NCI-H526 treated with DMSO at 0.1 percent for 48 hours (cell line): ENCODE results near the gene PFKFB3.

ENCODE experiments used
- DNase-seq: peaks from one replicate; lab custom pipeline; 2025; lab: John Stamatoyannopoulos, UW

PFKFB3 gene

DNA sequence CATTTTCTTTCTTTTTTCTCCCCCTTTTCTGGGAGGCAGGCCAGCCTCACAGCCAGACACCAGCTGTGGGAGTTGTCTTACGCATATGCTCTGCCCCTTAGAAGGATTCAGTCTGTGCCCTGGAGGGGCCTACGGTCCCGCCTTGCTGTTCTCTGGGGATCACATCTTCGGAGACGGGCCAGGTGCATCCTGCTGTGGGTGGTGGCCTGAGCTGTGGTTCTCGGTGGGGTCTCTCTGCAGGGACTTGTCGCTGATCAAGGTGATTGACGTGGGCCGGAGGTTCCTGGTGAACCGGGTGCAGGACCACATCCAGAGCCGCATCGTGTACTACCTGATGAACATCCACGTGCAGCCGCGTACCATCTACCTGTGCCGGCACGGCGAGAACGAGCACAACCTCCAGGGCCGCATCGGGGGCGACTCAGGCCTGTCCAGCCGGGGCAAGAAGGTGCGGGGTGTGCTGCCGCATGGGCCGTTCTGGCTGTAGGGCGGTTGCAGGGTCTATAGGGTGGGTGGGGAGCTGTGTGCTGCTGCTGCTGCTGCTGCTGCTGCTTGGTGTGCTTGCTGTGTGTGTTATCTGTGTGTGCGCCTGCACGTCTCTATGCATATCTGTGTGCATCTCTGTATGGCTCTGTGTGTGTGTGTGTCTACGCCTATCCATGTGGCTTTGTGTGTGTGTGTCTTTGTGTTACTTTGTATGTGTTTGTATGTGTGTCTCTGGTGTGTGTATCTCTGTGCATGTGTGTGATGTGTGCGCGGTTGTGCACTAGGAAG is 17.9 kb downstream of the PFKFB3 start:
- no peak for DNase-seq

DNA sequence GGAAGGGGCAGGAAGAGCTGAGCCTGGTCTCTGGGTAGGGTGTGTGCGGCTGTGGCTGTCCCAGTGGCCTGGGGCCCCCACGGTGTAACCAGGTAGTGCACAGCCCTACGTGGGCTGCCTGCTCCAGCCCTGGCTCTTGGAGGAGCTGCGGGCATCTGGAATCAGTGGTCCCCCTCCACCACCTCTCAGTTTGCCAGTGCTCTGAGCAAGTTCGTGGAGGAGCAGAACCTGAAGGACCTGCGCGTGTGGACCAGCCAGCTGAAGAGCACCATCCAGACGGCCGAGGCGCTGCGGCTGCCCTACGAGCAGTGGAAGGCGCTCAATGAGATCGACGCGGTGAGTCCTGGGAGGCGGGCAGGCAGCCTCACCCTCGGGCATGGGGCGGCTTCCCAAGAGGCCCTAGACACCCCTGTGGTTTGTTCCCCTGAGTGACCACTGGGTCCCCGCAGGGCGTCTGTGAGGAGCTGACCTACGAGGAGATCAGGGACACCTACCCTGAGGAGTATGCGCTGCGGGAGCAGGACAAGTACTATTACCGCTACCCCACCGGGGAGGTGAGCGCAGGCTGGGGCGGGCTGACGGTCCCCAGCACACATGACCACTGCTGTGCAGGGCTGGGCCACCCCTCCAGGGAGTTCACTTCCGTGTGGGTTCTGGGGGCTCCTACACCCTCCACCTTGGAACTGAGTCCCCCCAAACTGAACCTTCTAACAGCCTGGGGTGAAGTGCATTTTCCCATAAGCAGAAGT is 18.6 kb downstream of the PFKFB3 start:
- DNase-seq, result no peak

GRCh38 chr10:6221971-6222751 is 19.4 kb downstream of the PFKFB3 start:
- no peak for DNase-seq

- DNase-seq, result no peak
Measured at GRCh38 chr10:6222755-6223154, 20.0 kb downstream of the PFKFB3 start.

GRCh38 chr10:6223981-6224380 is 21.2 kb downstream of the PFKFB3 start:
- DNase-seq, result no peak

DNA sequence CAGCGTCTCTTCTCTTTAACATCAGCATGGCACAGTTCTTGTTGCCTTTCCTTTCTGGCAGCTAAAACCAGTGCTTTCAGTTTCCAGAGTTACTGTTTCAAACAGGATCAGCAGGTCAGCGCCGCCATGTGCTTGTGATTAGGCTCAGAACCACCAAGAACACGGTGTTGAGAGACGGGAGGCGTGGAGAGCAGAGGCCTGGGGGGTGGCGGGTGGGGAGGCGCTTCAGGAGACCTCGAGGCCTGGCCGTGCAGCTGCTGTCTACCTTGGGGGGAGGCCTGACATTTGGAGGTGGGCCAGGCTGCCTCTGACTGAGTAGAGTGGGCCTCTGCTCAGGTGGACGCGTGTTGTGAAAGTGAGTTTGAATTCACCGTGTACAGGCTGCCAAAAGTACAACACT is 22.0 kb downstream of the PFKFB3 start:
- no peak for DNase-seq

DNA sequence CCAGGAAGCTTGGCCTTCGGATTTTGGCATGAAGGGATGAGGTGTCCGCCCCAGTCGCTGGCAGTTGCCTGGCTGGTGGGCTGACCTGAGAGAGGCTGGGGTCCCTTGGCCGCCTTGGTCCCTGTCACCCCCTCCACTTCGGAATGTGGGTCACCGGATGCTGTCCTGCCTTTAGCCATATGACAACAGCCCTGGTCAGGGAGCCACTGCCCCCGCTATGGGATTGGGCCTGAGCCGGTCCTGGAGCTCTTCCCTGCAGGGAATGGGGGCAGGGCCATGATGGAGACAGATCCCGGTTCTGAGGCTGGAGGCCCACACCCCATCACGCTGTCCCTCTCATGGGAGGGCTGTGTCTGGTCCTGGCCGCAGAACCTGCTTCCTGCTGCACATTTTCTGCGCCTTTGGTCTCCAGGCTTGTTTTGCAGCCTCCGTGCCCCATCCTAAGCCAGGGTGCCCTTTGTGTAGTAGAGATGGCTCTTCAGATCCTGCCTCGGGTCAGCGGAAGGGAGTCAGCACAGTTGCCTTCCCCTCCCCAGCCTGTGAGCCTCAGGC is 22.6 kb downstream of the PFKFB3 start:
- DNase-seq, result no peak

DNA sequence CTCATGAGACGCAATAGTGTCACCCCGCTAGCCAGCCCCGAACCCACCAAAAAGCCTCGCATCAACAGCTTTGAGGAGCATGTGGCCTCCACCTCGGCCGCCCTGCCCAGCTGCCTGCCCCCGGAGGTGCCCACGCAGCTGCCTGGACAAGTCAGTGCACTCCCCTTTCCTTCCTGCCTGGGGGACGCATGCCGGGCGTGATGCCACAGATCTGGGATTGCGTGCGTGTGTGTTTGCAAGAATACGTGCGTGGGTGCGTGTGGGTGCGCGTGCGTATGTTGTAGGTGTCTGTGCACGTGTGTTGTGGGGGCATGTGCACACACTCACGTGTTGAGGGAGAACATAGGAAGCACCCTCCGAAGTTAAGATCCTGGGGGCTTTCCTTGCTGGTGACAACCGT is 23.5 kb downstream of the PFKFB3 start:
- no peak for DNase-seq

- no peak for DNase-seq
Measured at GRCh38 chr10:6227346-6227745, 24.6 kb downstream of the PFKFB3 start.

GRCh38 chr10:6228010-6228511 is 25.3 kb downstream of the PFKFB3 start:
- DNase-seq, result no peak

- DNase-seq, result no peak
Measured at GRCh38 chr10:6228647-6229046, 25.9 kb downstream of the PFKFB3 start.

- DNase-seq, result no peak
Measured at GRCh38 chr10:6229290-6229689, 26.6 kb downstream of the PFKFB3 start.

GRCh38 chr10:6229746-6230145 is 27.0 kb downstream of the PFKFB3 start:
- DNase-seq, result no peak

- DNase-seq, result no peak
Measured at GRCh38 chr10:6230315-6230714, 27.6 kb downstream of the PFKFB3 start.

DNA sequence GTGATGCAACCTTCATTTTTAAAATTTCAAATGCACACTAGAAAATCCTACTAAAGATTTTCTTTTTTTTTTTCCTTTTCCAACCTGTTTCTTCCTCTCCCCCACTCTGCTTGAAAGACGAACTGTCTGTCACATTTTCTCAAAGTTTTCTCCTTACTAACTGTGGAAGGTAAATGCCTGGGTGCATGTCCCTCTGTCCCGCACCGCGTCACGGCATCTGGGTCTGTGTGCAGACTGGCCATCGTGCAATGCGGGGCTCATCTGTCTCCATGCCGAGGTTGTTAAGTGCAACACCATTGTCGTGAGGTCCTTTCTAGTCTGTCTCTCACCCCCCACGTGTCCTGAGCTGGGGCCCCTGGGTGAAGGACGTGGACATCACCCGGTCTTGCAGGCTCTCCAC is 28.4 kb downstream of the PFKFB3 start:
- DNase-seq, result no peak

DNA sequence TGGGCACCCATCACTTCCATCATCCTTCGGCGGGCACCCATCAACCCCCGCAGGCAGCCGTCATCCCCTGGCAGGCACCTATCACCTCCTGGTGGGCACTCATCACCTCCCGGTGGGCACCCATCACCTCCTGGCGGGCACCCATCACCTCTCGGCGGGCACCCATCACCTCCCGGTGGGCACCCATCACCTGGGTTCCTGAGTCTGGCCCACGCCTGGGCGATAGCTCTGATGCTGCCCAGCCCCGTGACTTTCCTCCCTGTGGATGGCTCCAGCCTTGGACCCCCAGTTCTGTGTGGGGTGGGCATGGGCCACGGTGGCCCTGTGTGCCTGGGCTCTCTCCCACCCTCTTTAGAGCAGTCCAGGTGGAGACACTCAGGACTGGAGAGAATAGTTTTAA is 29.0 kb downstream of the PFKFB3 start:
- DNase-seq, result no peak

DNA sequence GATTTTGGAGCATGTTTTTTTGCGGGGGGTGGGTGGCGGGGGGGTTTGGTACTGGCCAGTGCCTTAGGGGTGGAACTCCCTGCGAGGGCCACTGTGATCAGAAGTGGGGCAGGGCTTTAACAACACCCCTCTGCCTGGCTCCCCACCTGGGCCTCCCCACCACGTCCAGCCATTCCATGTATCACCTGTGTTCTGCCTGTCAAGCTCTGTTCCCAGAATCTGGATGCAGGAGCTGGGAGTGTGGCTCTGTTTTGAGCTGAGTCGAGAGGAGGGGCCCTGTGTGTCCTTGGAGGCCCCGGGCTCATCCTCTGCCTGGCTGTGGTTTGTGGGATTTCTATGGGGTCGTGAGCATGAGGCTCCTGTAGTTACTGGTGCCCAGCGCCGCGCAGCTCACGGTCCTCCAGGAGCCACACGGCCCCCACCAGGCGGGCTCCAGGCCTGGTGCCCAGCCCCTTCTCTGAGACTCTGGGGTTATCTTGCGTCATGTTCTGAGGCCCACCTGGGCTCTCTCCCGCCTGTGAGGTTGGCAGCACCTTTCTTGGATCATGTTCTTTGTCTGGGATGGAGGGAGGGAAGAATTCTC is 29.6 kb downstream of the PFKFB3 start:
- DNase-seq, result no peak

DNA sequence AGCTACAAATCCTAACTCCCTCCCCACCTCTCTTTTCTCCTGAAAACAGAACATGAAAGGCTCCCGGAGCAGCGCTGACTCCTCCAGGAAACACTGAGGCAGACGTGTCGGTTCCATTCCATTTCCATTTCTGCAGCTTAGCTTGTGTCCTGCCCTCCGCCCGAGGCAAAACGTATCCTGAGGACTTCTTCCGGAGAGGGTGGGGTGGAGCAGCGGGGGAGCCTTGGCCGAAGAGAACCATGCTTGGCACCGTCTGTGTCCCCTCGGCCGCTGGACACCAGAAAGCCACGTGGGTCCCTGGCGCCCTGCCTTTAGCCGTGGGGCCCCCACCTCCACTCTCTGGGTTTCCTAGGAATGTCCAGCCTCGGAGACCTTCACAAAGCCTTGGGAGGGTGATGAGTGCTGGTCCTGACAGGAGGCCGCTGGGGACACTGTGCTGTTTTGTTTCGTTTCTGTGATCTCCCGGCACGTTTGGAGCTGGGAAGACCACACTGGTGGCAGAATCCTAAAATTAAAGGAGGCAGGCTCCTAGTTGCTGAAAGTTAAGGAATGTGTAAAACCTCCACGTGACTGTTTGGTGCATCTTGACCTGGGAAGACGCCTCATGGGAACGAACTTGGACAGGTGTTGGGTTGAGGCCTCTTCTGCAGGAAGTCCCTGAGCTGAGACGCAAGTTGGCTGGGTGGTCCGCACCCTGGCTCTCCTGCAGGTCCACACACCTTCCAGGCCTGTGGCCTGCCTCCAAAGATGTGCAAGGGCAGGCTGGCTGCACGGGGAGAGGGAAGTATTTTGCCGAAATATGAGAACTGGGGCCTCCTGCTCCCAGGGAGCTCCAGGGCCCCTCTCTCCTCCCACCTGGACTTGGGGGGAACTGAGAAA is 30.4 kb downstream of the PFKFB3 start:
- no peak for DNase-seq

DNA sequence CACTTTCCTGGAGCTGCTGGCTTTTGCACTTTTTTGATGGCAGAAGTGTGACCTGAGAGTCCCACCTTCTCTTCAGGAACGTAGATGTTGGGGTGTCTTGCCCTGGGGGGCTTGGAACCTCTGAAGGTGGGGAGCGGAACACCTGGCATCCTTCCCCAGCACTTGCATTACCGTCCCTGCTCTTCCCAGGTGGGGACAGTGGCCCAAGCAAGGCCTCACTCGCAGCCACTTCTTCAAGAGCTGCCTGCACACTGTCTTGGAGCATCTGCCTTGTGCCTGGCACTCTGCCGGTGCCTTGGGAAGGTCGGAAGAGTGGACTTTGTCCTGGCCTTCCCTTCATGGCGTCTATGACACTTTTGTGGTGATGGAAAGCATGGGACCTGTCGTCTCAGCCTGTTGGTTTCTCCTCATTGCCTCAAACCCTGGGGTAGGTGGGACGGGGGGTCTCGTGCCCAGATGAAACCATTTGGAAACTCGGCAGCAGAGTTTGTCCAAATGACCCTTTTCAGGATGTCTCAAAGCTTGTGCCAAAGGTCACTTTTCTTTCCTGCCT is 31.1 kb downstream of the PFKFB3 start:
- no peak for DNase-seq

GRCh38 chr10:6234371-6234770 is 31.6 kb downstream of the PFKFB3 start:
- no peak for DNase-seq
